Mesenchymal stem cell (in vitro differentiated cells and primary cell): ENCODE measurements around the gene TATDN3.
A peak's percentile ranks its signal among the peaks of the same experiment; 100 is the strongest.

Experiments used
- DNase-seq: peaks from one replicate; pipeline ENCODE4 v3.0.0-alpha.2; 2013
- H2AFZ ChIP-seq: one replicate; pipeline ENCODE4 v1.6.1; 2013; ENCODE audit warnings: low read depth, mild to moderate bottlenecking, control low read depth, inconsistent platforms, low read length, moderate library complexity
- H2AK5ac ChIP-seq: 2 replicates; pipeline ENCODE4 v1.6.1; 2013; ENCODE audit warnings: low read length, moderate library complexity, mild to moderate bottlenecking, inconsistent platforms; ENCODE audit not compliant: severe bottlenecking
- H2BK120ac ChIP-seq: one replicate; pipeline ENCODE4 v1.6.1; 2013; ENCODE audit warnings: low read depth, mild to moderate bottlenecking, inconsistent platforms, low read length, moderate library complexity
- H2BK12ac ChIP-seq, 2 experiments: one replicate each; pipeline ENCODE4 v1.6.1; 2013; ENCODE audit warnings: inconsistent platforms in 2 of 2, low read length in 2 of 2, mild to moderate bottlenecking in 2 of 2, moderate library complexity in 2 of 2, control low read depth in 1 of 2
- H2BK15ac ChIP-seq: one replicate; pipeline ENCODE4 v1.6.1; 2013; ENCODE audit warnings: mild to moderate bottlenecking, low read depth, inconsistent platforms; ENCODE audit not compliant: poor library complexity, severe bottlenecking
- H2BK5ac ChIP-seq: 2 replicates; pipeline ENCODE4 v1.6.1; 2013; ENCODE audit warnings: low read depth, mild to moderate bottlenecking, low read length, control low read depth, inconsistent platforms; ENCODE audit not compliant: poor library complexity, severe bottlenecking
- H3K14ac ChIP-seq, 2 experiments: one replicate each; pipeline ENCODE4 v1.6.1; 2013; ENCODE audit warnings: inconsistent platforms in 2 of 2, low read length in 2 of 2, control low read depth in 1 of 2, mild to moderate bottlenecking in 1 of 2, moderate library complexity in 1 of 2
- H3K18ac ChIP-seq, 2 experiments: one replicate each; pipeline ENCODE4 v1.6.1; 2013; ENCODE audit warnings: inconsistent platforms in 2 of 2, low read length in 2 of 2, control low read depth in 1 of 2, low read depth in 1 of 2, mild to moderate bottlenecking in 1 of 2
- H3K23ac ChIP-seq, 2 experiments: one replicate each; pipeline ENCODE4 v1.6.1; 2013; ENCODE audit warnings: inconsistent platforms in 2 of 2, low read length in 2 of 2, mild to moderate bottlenecking in 2 of 2, moderate library complexity in 2 of 2, control low read depth in 1 of 2
- H3K27ac ChIP-seq: 2 replicates; pipeline ENCODE4 v1.5.1; 2013; ENCODE audit warnings: mild to moderate bottlenecking, moderate library complexity, low read length, control low read depth, inconsistent platforms; ENCODE audit not compliant: poor library complexity, severe bottlenecking
- H3K27me3 ChIP-seq, 2 experiments: 2 replicates each; pipeline versions ENCODE4 v1.6.1 to v1.7.0; 2013; ENCODE audit warnings: low read length in 2 of 2, mild to moderate bottlenecking in 2 of 2, moderate library complexity in 2 of 2, control low read depth in 1 of 2, inconsistent platforms in 1 of 2; ENCODE audit not compliant: control insufficient read depth in 1 of 2, insufficient read depth in 1 of 2
- H3K36me3 ChIP-seq, 2 experiments: 2 replicates each; pipeline versions ENCODE4 v1.6.1 to v1.7.0; 2013; ENCODE audit warnings: low read length in 2 of 2, control low read depth in 1 of 2, inconsistent platforms in 1 of 2, low read depth in 1 of 2, mild to moderate bottlenecking in 1 of 2; ENCODE audit not compliant: insufficient read depth in 2 of 2, control insufficient read depth in 1 of 2
- H3K4ac ChIP-seq, 2 experiments: one replicate each; pipeline ENCODE4 v1.6.1; 2013; ENCODE audit warnings: inconsistent platforms in 2 of 2, low read length in 2 of 2, mild to moderate bottlenecking in 2 of 2, moderate library complexity in 2 of 2, control low read depth in 1 of 2, low read depth in 1 of 2
- H3K4me1 ChIP-seq: 2 replicates; pipeline ENCODE4 v1.6.1; 2013; ENCODE audit warnings: low read depth, low read length, control low read depth; ENCODE audit not compliant: control insufficient read depth, insufficient read depth
- H3K4me2 ChIP-seq: 2 replicates; pipeline ENCODE4 v1.6.1; 2013; ENCODE audit warnings: low read length, mild to moderate bottlenecking, inconsistent platforms; ENCODE audit not compliant: poor library complexity, severe bottlenecking
- H3K4me3 ChIP-seq, 2 experiments: 2 replicates each; pipeline versions ENCODE4 v1.5.1 to v1.7.0; 2013; ENCODE audit warnings: low read length in 2 of 2, mild to moderate bottlenecking in 2 of 2, control low read depth in 1 of 2, low read depth in 1 of 2; ENCODE audit not compliant: insufficient read depth in 1 of 2
- H3K79me1 ChIP-seq: replicated peaks from 2 replicates; pipeline ENCODE4 v1.6.1; 2013; ENCODE audit warnings: mild to moderate bottlenecking, control low read depth, low read length, inconsistent platforms; ENCODE audit not compliant: poor library complexity, severe bottlenecking
- H3K9ac ChIP-seq: 2 replicates; pipeline ENCODE4 v1.7.0; 2013; ENCODE audit warnings: mild to moderate bottlenecking, low read length, moderate library complexity
- H3K9me3 ChIP-seq: 2 replicates; pipeline ENCODE4 v1.7.0; 2013; ENCODE audit warnings: mild to moderate bottlenecking, low read length; ENCODE audit not compliant: control insufficient read depth
- H4K8ac ChIP-seq: one replicate; pipeline ENCODE4 v1.6.1; 2013; ENCODE audit warnings: inconsistent platforms, mild to moderate bottlenecking, low read length, moderate library complexity
- H4K91ac ChIP-seq: one replicate; pipeline ENCODE4 v1.6.1; 2013; ENCODE audit warnings: mild to moderate bottlenecking, low read length, inconsistent platforms
- WGBS: methylation state at CpG from one replicate; pipeline ENCODE4 v1.1.7; 2013; ENCODE audit warnings: mixed read lengths; 5-methylcytosine and 5-hydroxymethylcytosine counted together

The TATDN3 gene

DNA sequence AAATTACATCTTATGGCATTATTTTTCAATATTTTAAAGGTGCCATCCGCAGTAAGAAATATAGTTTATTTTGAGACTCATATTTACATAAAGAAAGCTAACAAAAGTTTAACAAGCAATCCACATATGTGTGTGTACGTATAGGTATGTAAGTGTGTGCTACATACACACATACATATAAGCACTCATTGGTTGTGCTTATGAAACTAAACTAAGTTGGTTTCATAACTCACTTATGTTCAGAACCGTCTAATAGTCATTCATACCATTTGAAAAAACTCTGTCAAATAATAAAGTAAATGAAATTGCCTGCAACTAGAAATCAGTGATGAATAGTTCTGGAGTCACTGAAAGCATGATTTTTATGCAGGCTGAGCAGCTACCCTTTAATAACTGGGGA lies 14.1 kb downstream of the TATDN3 start:
- Histone ChIP-seq H3K9ac (no peak overlapping the region), H4K91ac (no peak overlapping the region), H2BK5ac (no peak overlapping the region), H2AK5ac (no peak overlapping the region), H3K4ac (no peak overlapping the region), H3K4me3 (no peak overlapping the region), H2BK120ac (no peak overlapping the region), H3K4me1 (no peaks in the 10 kb centered on the region), H3K14ac (no peak overlapping the region), H3K79me1 (no peaks in the 10 kb centered on the region), H3K36me3 (peaks cover 3 to 67% of the 10 kb centered on the region in 2 experiments), H3K23ac (no peak overlapping the region), H4K8ac (no peak overlapping the region), H3K9me3 (no peaks in the 10 kb centered on the region), H2BK15ac (no peak overlapping the region), H3K4me2 (no peak overlapping the region), H3K27me3 (no peaks in the 10 kb centered on the region), H2AFZ (no peak overlapping the region), H3K27ac (no peak overlapping the region), H2BK12ac (no peak overlapping the region), H3K18ac (no peak overlapping the region)
- no peak for DNase-seq
- 83% methylated on average over 1 of the region's 3 CpGs for WGBS

DNA sequence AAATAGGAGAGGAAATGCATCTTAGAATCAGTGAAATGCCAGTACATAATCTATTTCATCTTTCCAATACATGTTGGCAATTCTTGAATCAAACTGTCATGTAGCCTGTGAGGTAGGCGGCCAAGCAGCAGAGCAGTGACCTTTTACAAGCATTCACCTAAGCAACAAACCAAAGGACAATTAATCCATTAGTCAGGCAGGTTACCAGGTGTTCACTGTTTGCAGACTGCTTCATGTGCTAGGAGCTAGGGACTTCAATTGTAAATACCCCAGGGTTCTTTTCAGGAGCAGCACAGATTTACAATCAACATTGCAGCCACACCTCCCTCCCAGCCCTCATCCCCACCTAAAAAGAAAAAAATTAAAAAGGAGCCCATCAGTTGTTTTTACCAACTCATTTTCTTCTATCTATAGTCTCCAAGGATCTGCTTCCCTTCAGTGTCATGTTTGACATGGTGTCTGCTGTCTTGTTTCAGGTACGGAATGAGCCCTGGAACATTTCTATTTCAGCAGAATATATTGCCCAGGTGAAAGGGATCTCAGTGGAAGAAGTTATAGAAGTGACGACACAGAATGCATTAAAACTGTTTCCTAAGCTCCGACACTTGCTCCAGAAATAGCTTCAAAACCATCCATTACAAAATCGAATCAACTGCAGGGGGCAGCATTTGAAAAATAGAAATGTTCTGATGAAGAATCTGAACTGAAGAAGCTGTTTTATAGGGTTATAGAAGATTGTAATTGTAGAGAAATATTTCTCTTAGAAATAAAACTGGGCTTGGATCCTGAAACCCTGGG lies 23.0 kb downstream of the TATDN3 start:
- H2BK120ac ChIP-seq: no peak overlapping the region
- peaks cover 0 to 17% of the 10 kb centered on the region in 2 experiments for H3K36me3 ChIP-seq
- H2AK5ac ChIP-seq: no peak overlapping the region
- H2BK12ac ChIP-seq: no peak overlapping the region
- no peak overlapping the region for H4K91ac ChIP-seq
- H3K4me1 ChIP-seq: no peaks in the 10 kb centered on the region
- H3K27ac ChIP-seq: no peak overlapping the region
- H3K4me2 ChIP-seq: no peak overlapping the region
- no peak overlapping the region for H4K8ac ChIP-seq
- no peak overlapping the region for H3K18ac ChIP-seq
- no peak overlapping the region for H2AFZ ChIP-seq
- 100% methylated on average over 2 of the region's 5 CpGs for WGBS
- no peak overlapping the region for H3K23ac ChIP-seq
- DNase-seq: peak; percentile 29
- no peak overlapping the region for H2BK5ac ChIP-seq
- no peaks in the 10 kb centered on the region for H3K27me3 ChIP-seq
- H3K9me3 ChIP-seq: no peaks in the 10 kb centered on the region
- no peak overlapping the region for H3K14ac ChIP-seq
- no peak overlapping the region for H2BK15ac ChIP-seq
- no peaks in the 10 kb centered on the region for H3K79me1 ChIP-seq
- H3K9ac ChIP-seq: no peak overlapping the region
- no peak overlapping the region for H3K4ac ChIP-seq
- no peak overlapping the region for H3K4me3 ChIP-seq

DNA sequence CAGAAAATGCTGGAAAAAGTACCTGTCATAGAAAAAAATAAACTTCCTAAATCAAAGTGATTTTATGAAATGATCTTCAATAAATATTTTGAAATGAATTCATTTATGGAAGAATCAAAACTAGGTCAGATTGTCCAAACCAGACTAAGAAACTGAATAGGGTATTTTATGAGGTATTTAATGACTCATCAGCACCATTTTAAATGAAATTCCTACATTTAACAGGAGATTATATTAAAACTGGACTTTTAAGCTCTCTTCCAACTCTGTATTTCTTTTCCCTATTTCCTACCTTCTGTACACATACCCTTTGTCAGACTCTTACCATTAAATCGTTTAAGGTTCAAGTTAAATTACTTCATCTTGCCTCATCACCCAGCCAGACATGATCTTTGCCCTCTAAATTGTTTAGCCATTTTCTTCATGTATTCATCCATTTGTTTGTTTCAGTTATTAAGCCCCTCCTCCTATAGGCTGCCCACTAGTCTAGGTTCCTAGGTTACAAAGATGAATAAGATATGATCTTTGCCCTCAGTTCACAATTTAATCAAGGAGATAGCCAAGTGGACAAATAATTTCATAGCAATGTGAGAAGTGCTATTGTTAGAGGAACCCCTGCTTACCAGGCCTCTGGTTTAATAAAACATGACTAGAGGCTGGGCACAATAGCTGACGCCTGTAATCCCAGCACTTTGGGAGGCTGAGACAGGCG lies 25.0 kb downstream of the TATDN3 start:
- Histone ChIP-seq H2BK120ac (no peak overlapping the region), H3K27me3 (no peaks in the 10 kb centered on the region), H2AK5ac (no peak overlapping the region), H3K4ac (no peak overlapping the region), H3K9me3 (no peaks in the 10 kb centered on the region), H3K23ac (no peak overlapping the region), H2BK15ac (no peak overlapping the region), H3K27ac (no peak overlapping the region), H3K36me3 (peaks cover 0 to 17% of the 10 kb centered on the region in 2 experiments), H3K9ac (no peak overlapping the region), H3K18ac (no peak overlapping the region), H3K4me3 (no peak overlapping the region), H3K79me1 (no peaks in the 10 kb centered on the region), H4K8ac (no peak overlapping the region), H3K4me1 (no peaks in the 10 kb centered on the region), H3K4me2 (no peak overlapping the region), H2BK12ac (no peak overlapping the region), H3K14ac (no peak overlapping the region), H4K91ac (no peak overlapping the region), H2AFZ (no peak overlapping the region), H2BK5ac (no peak overlapping the region)
- WGBS: 84% methylated on average over 3 of the region's 3 CpGs
- no peak for DNase-seq

DNA sequence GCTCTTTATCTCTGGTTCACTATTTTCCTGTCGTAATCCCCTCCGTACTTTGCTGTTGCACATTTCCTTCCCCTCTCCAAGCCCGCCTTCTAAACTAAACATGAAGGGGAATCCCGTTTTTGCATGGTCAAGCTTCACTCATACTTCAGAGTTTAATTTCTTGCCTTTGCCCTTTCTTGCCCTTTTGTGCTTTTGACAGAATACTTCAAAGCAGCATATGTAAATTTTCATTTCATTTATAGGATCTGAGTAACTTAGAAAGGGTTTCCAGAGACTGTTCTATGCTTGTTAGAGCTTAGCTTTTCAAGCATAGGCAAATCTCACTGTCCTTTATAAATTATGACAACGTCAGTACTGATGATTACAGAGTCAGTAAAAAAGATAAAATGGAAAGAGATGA lies 28.0 kb downstream of the TATDN3 start:
- Histone ChIP-seq H2BK12ac (no peak overlapping the region), H2BK15ac (no peak overlapping the region), H3K4me1 (no peaks in the 10 kb centered on the region), H3K14ac (no peak overlapping the region), H3K4me3 (no peak overlapping the region), H2BK120ac (no peak overlapping the region), H3K18ac (no peak overlapping the region), H3K27ac (no peak overlapping the region), H3K9ac (no peak overlapping the region), H3K4ac (no peak overlapping the region), H3K36me3 (no peaks in the 10 kb centered on the region), H3K9me3 (no peaks in the 10 kb centered on the region), H3K27me3 (no peaks in the 10 kb centered on the region), H2AK5ac (no peak overlapping the region), H2BK5ac (no peak overlapping the region), H2AFZ (no peak overlapping the region), H3K4me2 (no peak overlapping the region), H4K8ac (no peak overlapping the region), H4K91ac (no peak overlapping the region), H3K79me1 (no peaks in the 10 kb centered on the region), H3K23ac (no peak overlapping the region)
- DNase-seq: peak; percentile 43
- WGBS: 42% methylated on average over 4 of the region's 5 CpGs
